Measurements from ENCODE around the gene DNPH1.

DNA sequence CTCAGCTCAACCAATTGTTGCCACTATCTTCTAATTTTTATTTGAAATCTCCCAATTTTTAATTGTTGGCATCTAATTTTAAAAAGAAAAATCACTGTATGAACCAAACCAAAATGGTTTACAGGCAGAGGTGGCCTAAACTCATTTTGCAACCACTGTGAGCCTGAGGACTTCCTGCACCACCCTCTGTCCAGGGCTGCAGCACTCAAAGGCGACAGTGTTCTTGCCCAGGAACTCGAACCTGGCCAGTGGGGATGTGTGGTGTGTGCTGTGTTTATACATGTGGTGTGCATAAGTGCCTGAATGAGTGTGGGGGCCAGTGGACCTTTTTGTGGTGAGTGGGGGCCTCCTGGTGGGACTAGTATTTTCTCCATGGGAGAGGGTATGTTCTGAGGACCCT, 44.4 kb upstream of the DNPH1 start:
- TF ChIP-seq, protein P1, sequence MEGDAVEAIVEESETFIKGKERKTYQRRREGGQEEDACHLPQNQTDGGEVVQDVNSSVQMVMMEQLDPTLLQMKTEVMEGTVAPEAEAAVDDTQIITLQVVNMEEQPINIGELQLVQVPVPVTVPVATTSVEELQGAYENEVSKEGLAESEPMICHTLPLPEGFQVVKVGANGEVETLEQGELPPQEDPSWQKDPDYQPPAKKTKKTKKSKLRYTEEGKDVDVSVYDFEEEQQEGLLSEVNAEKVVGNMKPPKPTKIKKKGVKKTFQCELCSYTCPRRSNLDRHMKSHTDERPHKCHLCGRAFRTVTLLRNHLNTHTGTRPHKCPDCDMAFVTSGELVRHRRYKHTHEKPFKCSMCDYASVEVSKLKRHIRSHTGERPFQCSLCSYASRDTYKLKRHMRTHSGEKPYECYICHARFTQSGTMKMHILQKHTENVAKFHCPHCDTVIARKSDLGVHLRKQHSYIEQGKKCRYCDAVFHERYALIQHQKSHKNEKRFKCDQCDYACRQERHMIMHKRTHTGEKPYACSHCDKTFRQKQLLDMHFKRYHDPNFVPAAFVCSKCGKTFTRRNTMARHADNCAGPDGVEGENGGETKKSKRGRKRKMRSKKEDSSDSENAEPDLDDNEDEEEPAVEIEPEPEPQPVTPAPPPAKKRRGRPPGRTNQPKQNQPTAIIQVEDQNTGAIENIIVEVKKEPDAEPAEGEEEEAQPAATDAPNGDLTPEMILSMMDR (IDR thresholded peaks at IDR 0.05), result no peak
- TF ChIP-seq POLR2AphosphoS5 (IDR thresholded peaks at IDR 0.05) (no peak), POLR2A (IDR thresholded peaks at IDR 0.05) (no peak), EP300 (IDR thresholded peaks at IDR 0.05; ENCODE audit: low read depth) (no peak)

Measured in transverse colon (tissue), 4 donors.